SU-DHL-6 (cell line): ENCODE measurements around the gene YKT6.
"Not testable (repeated sequence)": the region's sequence is repeated elsewhere in the genome, so short reads cannot be mapped to it uniquely, and the experiment has no call there.

Source experiments
- H2AFZ ChIP-seq: fragments of 200-600 bp; sonication (generic); 2 replicates; pipeline ENCODE4 v1.6.1; 2014; ENCODE audit warnings: low read depth, mild to moderate bottlenecking, moderate library complexity, mixed read lengths, antibody characterized with exemption, low read length; ENCODE audit not compliant: severe bottlenecking
- H3F3A ChIP-seq: fragments of 200-600 bp; shearing (Covaris generic); 2 replicates; pipeline ENCODE4 v1.6.0; 2016; ENCODE audit warnings: antibody characterized with exemption, mild to moderate bottlenecking; ENCODE audit not compliant: insufficient read depth
- H3K27ac ChIP-seq: fragments of 200-600 bp; sonication (generic); 2 replicates; pipeline ENCODE4 v1.5.1; 2016; ENCODE audit warnings: low read depth, mild to moderate bottlenecking, low read length, moderate library complexity, mixed read lengths
- H3K27me3 ChIP-seq: fragments of 200-600 bp; sonication (generic), shearing (Covaris generic); 2 replicates; pipeline ENCODE4 v1.6.0; 2014; ENCODE audit warnings: mild to moderate bottlenecking, low read length
- H3K36me3 ChIP-seq: fragments of 200-600 bp; sonication (generic); 2 replicates; pipeline ENCODE4 v1.6.1; 2014; ENCODE audit warnings: mild to moderate bottlenecking, low read length, mixed read lengths
- H3K4me2 ChIP-seq: fragments of 300-600, 200-600 bp; shearing (Covaris generic), sonication (generic); 2 replicates; pipeline ENCODE4 v1.6.0; 2014; ENCODE audit warnings: low read length, low read depth, mild to moderate bottlenecking; ENCODE audit not compliant: poor library complexity, severe bottlenecking
- H3K4me3 ChIP-seq: fragments of 200-600 bp; sonication (generic); 2 replicates; pipeline ENCODE4 v1.5.1; 2014; ENCODE audit warnings: antibody characterized with exemption, low read length, mild to moderate bottlenecking, mixed read lengths; ENCODE audit not compliant: insufficient read depth, poor library complexity, severe bottlenecking
- H3K79me2 ChIP-seq: fragments of 200-600 bp; sonication (generic); 2 replicates; pipeline ENCODE4 v1.6.1; 2014; ENCODE audit warnings: mild to moderate bottlenecking, low read length, moderate library complexity; ENCODE audit not compliant: insufficient read depth
- H3K9ac ChIP-seq: fragments of 200-600 bp; sonication (generic); 2 replicates; pipeline ENCODE4 v1.7.0; 2014; ENCODE audit warnings: mild to moderate bottlenecking, low read length
- H3K9me2 ChIP-seq: fragments of 200-600 bp; sonication (generic); replicated peaks from 2 replicates; pipeline ENCODE4 v1.6.1; 2014; ENCODE audit warnings: low read length; ENCODE audit not compliant: insufficient read depth
- H3K9me3 ChIP-seq: fragments of 200-600 bp; sonication (generic); 2 replicates; pipeline ENCODE4 v1.6.1; 2014; ENCODE audit warnings: low read length, mixed read lengths; ENCODE audit not compliant: insufficient read depth
- H4K20me1 ChIP-seq: fragments of 200-600 bp; sonication (generic); 2 replicates; pipeline ENCODE4 v1.6.1; 2014; ENCODE audit warnings: low read depth, mild to moderate bottlenecking, antibody characterized with exemption, low read length, moderate library complexity, mixed read lengths
- CTCF ChIP-seq: fragments of 200-600 bp; sonication (generic); IDR thresholded peaks from one replicate; pipeline ENCODE4 v1.5.1; 2017; ENCODE audit warnings: antibody characterized with exemption, mild to moderate bottlenecking, low read length, moderate library complexity; ENCODE audit not compliant: insufficient read depth, poor library complexity, severe bottlenecking
- EZH2phosphoT487 ChIP-seq: fragments of 200-600 bp; sonication (generic), shearing (Covaris generic); conservative IDR thresholded peaks from 2 replicates; pipeline ENCODE4 v1.6.1; 2018; ENCODE audit warnings: mild to moderate bottlenecking, antibody characterized with exemption, low read length, moderate library complexity, mixed read lengths

Gene YKT6

DNA sequence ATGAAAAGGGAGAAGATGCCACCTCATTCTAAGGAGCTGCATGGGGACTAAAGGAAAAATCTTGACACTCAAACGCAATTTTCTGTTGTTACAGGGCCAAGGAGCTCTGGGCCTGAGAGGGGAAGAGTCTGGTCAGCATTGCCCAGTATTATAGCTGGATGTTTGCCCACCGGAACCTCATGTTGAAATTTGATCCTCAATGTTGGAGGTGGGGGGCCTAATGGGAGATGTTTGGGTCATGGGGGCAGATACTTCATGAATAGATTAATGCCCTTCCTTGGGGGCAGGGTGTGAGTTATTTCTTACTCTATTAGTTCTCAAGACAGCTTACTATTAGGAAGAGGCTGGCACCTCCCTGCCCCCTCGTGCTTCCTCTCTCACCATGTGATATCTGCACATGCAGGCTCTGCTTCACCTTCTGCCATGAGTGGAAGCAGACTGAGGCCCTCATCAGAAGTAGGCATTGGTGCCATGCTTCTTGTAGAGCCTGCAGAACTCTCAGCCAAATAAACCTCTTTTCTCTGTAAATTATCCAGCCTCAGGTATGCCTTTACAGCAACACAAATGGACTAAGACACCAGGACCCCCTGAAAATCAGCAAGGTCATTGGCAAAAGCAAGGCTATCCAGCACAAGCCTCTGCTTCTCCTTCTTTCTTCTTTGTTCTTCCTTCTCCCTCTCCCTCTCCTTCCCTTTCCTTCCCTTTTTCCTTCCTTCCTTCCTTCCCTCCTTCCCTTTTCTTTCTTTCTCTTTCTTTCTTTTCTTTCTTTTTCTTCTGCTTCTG is 26.7 kb upstream of the YKT6 start:
- Histone ChIP-seq H3F3A (no peaks in the 10 kb centered on the region), H3K79me2 (no peaks in the 10 kb centered on the region), H3K27ac (no peak overlapping the region), H3K9me3 (no peaks in the 10 kb centered on the region), H3K9me2 (no peaks in the 10 kb centered on the region), H3K4me2 (no peak overlapping the region), H3K27me3 (0 out of 2 replicates have a peak, but pooled peaks cover 3% of the 10 kb centered on the region), H3K9ac (no peak overlapping the region), H3K4me3 (no peak overlapping the region), H2AFZ (no peak overlapping the region), H3K36me3 (no peaks in the 10 kb centered on the region), H4K20me1 (no peaks in the 10 kb centered on the region)
- no peak for TF ChIP-seq CTCF
- no peak for TF ChIP-seq EZH2phosphoT487

GRCh38 chr7:44174694-44174948 is 26.2 kb upstream of the YKT6 start:
- not testable (repeated sequence) for H3F3A ChIP-seq, H3K9me3 ChIP-seq

GRCh38 chr7:44175730-44176129 is 25.0 kb upstream of the YKT6 start:
- Histone ChIP-seq H3K79me2 (no peaks in the 10 kb centered on the region), H3K27ac (no peak overlapping the region), H3K9me3 (no peaks in the 10 kb centered on the region), H3K9me2 (no peaks in the 10 kb centered on the region), H3F3A (no peaks in the 10 kb centered on the region), H3K36me3 (no peaks in the 10 kb centered on the region), H3K9ac (no peak overlapping the region), H3K27me3 (0 out of 2 replicates have a peak, but pooled peaks cover 3% of the 10 kb centered on the region), H2AFZ (no peak overlapping the region), H3K4me2 (no peak overlapping the region), H4K20me1 (no peaks in the 10 kb centered on the region), H3K4me3 (no peak overlapping the region)
- no peak for TF ChIP-seq CTCF
- no peak for TF ChIP-seq EZH2phosphoT487

More at GRCh38 chr7:44174694-44174948, 26.2 kb upstream of the YKT6 start:
- not testable (repeated sequence) for H2AFZ ChIP-seq, H3K27me3 ChIP-seq, H3K4me3 ChIP-seq, H3K27ac ChIP-seq, H3K4me2 ChIP-seq, H3K9ac ChIP-seq, H3K9me2 ChIP-seq, H3K79me2 ChIP-seq, H3K36me3 ChIP-seq, H4K20me1 ChIP-seq

DNA sequence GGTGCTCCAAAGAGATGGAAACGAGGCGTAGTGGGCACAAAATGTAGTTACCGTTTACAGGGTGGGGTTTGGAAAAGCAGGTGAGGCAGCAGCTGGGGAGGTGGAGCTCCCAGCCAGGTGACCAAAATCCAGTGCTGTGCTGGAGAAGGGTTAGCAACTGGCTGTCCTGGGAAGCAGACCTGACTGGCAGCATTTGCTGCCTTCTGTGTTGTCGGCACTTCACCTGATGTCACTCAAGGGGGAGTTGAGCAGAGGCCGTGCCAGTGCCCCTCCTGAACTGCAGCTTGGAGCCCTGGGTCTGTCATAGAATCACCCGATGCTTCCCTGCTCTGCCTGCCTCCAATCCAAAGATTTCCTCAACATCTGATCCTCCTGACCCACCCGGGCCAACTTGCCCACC is 24.3 kb upstream of the YKT6 start:
- Histone ChIP-seq H3K4me3 (no peak overlapping the region), H4K20me1 (no peaks in the 10 kb centered on the region), H3K27me3 (0 out of 2 replicates have a peak, but pooled peaks cover 3% of the 10 kb centered on the region), H3K36me3 (no peaks in the 10 kb centered on the region), H3K79me2 (no peaks in the 10 kb centered on the region), H3K9me2 (no peaks in the 10 kb centered on the region), H3F3A (no peaks in the 10 kb centered on the region), H3K27ac (no peak overlapping the region), H3K4me2 (no peak overlapping the region), H3K9ac (no peak overlapping the region), H2AFZ (no peak overlapping the region), H3K9me3 (no peaks in the 10 kb centered on the region)
- TF ChIP-seq EZH2phosphoT487 (no peak), CTCF (no peak)
